ENCODE measurements around the gene SYNJ2.

SYNJ2 gene

GRCh38 chr6:158028421-158028820, 46.8 kb downstream of the SYNJ2 start:
- DNase-seq: no peak

GRCh38 chr6:158028876-158029275, 47.2 kb downstream of the SYNJ2 start:
- no peak for DNase-seq

GRCh38 chr6:158029668-158030230, 48.1 kb downstream of the SYNJ2 start:
- no peak for DNase-seq

- no peak for DNase-seq
These were observed 49.0 kb downstream of the SYNJ2 start for GRCh38 chr6:158030380-158031300.

- no peak for DNase-seq
These were observed 50.0 kb downstream of the SYNJ2 start for GRCh38 chr6:158031381-158032353.

- no peak for DNase-seq
These were observed 50.7 kb downstream of the SYNJ2 start for GRCh38 chr6:158032354-158032733.

GRCh38 chr6:158033077-158033750, 51.6 kb downstream of the SYNJ2 start:
- no peak for DNase-seq

- no peak for DNase-seq
These were observed 52.4 kb downstream of the SYNJ2 start for GRCh38 chr6:158033751-158034702.

- DNase-seq: no peak
These were observed 54.6 kb downstream of the SYNJ2 start for GRCh38 chr6:158036261-158036660.

- no peak for DNase-seq
These were observed 55.4 kb downstream of the SYNJ2 start for GRCh38 chr6:158037021-158037420.

- no peak for DNase-seq
These were observed 56.1 kb downstream of the SYNJ2 start for GRCh38 chr6:158037771-158038170.

GRCh38 chr6:158038291-158039177, 56.9 kb downstream of the SYNJ2 start:
- DNase-seq: no peak

GRCh38 chr6:158039178-158039557, 57.5 kb downstream of the SYNJ2 start:
- DNase-seq: no peak

GRCh38 chr6:158039571-158040050, 57.9 kb downstream of the SYNJ2 start:
- no peak for DNase-seq

GRCh38 chr6:158040051-158040803, 58.6 kb downstream of the SYNJ2 start:
- DNase-seq: no peak

- DNase-seq: no peak
These were observed 59.2 kb downstream of the SYNJ2 start for GRCh38 chr6:158040804-158041347.

- DNase-seq: no peak
These were observed 59.7 kb downstream of the SYNJ2 start for GRCh38 chr6:158041370-158041769.

- DNase-seq: no peak
These were observed 60.1 kb downstream of the SYNJ2 start for GRCh38 chr6:158041788-158042187.

- no peak for DNase-seq
These were observed 60.7 kb downstream of the SYNJ2 start for GRCh38 chr6:158042245-158042798.

Data from activated gamma-delta T cell (primary cell).